PC-3 (cell line): ENCODE data around the gene TIMM23.
"Not testable (repeated sequence)": the region's sequence is repeated elsewhere in the genome, so short reads cannot be mapped to it uniquely, and the experiment has no call there.

Source experiments
- EZH2 ChIP-seq: fragments of 300-600 bp; sonication (generic); IDR thresholded peaks from one replicate; pipeline ENCODE4 v1.6.1; 2017; ENCODE audit warnings: antibody characterized with exemption, mild to moderate bottlenecking, low read length; ENCODE audit not compliant: unreplicated experiment
- TF ChIP-seq, protein P1 (sequence below): fragments of 300-600 bp; sonication (generic); conservative IDR thresholded peaks from 2 replicates; pipeline ENCODE4 v1.5.1; 2017; ENCODE audit warnings: antibody characterized with exemption, low read depth, mild to moderate bottlenecking, low read length

DNA sequence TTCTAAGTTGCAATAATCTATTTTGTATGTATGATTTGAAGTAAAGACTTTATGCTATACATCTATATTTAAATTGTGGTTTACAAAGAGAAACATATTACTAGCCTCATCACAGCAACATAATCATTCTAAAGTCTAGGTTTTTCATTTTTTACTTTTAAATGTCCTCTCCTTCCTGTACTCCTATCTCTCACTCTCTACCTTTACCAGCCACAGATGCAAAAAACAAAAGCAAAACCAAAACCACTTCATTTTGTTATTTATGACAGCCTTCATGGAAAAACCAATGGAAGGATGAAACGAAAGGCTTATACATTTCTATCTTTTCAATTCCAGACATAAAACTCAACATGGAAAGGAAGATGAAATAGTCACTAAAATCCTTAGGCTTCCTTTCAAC is 31.1 kb upstream of the TIMM23 start:
- not testable (repeated sequence) for TF ChIP-seq EZH2
- TF ChIP-seq, protein P1, sequence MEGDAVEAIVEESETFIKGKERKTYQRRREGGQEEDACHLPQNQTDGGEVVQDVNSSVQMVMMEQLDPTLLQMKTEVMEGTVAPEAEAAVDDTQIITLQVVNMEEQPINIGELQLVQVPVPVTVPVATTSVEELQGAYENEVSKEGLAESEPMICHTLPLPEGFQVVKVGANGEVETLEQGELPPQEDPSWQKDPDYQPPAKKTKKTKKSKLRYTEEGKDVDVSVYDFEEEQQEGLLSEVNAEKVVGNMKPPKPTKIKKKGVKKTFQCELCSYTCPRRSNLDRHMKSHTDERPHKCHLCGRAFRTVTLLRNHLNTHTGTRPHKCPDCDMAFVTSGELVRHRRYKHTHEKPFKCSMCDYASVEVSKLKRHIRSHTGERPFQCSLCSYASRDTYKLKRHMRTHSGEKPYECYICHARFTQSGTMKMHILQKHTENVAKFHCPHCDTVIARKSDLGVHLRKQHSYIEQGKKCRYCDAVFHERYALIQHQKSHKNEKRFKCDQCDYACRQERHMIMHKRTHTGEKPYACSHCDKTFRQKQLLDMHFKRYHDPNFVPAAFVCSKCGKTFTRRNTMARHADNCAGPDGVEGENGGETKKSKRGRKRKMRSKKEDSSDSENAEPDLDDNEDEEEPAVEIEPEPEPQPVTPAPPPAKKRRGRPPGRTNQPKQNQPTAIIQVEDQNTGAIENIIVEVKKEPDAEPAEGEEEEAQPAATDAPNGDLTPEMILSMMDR = not testable (repeated sequence)
